Measurements from ENCODE around the gene MB21D2.

The MB21D2 gene

DNA sequence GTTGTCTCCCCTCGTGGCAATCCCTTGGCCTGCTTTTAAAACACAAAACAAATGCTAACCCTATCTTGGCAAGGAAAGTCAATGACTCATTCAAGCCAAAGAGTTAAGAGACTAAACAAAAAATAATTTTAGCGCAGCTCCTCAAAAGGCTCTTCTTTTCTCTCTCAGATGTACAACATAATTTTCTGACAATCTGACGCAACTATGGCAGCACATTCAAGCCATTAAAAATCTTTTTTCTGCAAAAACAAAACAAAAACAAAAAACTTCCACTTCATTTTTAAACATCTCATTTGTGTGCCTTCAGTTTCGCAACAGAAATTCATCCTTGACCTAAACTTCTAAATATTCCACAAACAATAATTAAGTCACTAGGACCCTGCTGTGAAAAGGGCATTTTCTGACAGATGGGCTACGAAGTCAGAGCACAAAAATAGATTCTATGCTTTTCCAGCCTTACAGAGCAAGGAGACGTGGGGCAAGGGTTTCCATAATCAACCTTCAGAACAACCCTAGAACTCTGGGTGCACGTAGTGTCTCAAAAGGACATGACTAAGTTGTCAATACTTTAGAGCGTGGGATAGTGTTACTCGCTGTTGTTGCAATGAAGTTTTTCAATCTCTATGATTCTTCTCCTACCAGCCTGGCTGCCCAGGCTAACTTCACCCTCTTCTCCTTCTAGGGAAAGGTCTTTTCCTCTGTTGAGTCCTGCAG, 84.3 kb downstream of the MB21D2 start:
- DNase-seq (ENCODE audit: low spot score) = no peak

DNA sequence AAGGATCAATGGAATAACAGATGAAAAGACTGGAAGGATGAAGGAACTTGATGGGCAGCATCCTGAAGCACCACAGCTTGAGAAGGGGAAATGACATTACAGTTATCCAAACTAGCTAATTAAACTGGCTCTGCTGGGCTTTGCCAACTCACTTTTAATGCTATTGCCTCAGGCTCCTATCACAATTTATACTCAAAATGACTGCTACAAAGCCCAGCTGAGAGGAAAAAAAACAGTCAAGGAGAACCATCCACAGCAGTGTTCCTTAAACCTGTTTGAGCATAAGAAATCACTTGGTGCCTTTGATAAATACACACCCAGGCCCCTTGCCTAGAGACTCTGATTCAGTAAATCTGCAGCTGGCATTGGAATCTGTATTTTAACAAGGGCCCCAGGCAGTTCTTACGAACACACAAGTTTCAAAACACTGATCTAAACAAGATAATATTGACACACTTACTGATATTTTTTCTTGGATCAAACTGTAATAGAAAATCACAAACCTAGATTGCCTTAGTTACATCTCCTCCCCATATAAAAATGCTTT, 85.8 kb downstream of the MB21D2 start:
- DNase-seq (ENCODE audit: low spot score) = no peak

DNA sequence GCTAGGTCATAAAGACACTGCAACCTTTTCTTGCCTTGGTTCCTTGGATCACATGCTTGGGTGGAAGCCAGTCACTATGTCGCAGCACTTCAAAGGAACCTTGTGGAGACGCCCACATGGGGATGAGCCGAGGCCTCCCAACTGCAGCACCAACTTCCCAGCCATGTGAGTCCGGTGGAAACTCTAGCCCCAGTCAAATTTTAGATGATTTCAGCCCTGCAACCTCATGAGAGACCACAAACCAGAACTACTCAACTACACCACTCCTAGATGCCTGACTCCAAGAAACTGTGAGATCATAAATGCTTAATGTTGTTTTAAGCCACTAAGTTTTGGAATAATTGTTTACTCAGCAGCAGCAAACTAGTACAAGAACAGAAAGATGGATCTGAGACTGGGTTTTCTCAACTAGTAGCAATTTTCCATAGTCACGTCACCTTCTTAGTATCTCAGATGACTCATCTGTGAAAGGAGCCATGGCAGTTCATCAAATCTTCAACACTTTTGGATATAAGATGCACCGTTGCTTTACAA, 86.5 kb downstream of the MB21D2 start:
- DNase-seq (ENCODE audit: low spot score) = no peak

DNA sequence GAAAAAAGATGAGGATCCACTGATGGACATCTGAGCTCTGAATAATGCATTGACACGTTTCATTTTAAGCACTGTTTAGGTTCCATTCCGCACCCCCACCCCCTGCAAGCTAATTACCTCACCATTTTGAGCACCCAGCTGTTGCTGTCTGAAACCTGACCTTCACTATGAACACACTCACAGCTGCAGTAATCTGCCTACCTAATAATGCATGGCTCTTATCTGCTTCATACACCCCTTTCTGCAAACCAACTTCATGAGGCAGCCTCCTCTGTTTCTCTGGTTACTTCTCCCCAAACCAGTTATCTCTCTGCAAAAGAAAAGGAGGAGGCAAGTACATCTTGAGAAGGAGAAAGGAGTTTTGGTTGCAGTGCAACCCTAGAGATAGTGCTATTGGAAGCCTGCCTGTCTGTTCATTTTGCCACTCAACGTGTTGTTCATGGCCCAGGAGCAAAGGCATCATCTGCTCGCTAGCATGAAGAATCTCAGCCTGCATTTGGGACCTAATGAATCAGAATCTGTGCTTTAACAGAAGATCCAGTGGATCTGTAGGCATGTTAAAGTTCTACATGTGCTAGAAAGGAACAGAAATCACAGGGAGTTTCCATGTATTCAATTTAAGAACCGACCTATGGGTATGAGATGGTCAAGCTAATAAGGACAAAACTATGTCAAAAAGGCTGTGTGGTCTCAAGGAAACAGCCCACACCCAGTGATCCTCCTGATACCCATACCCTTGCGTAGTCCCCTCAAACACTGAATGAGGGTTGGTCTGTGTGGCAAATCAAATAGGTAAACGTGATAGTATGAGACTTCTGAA, 87.2 kb downstream of the MB21D2 start:
- no peak for DNase-seq (ENCODE audit: low spot score)

DNA sequence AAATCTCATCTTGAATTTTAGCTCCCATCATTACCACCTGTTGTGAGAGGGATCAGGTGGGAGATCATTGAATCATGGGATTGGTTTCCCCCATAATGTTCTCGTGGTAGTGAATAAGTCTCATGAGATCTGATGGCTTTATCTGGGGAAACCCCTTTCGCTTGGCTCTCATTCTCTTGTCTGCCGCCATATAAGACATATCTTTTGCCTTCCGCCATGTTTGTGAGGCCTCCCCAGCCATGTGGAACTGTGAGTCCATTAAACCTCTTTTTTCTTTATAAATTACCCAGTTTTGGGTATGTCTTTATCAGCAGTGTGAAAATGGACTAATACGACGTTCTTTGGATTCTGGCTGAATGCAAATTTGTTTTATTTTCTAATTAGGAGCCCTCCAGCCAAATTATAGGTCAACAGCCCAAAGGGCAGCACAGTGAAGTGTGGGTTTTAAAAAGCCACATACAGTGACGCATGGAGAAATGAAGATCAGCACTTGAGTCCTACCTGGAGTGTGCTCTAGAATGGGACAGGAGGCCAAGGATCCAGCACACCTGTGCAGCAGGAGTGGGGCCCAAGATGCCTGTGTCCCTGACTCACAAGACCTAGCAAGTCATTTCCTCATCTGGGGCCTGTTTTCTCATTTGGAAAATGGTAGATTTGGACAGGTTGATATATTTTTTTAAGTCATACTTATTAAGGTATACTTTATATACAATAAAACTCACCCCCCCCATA, 89.6 kb downstream of the MB21D2 start:
- DNase-seq (ENCODE audit: low spot score) = no peak

DNA sequence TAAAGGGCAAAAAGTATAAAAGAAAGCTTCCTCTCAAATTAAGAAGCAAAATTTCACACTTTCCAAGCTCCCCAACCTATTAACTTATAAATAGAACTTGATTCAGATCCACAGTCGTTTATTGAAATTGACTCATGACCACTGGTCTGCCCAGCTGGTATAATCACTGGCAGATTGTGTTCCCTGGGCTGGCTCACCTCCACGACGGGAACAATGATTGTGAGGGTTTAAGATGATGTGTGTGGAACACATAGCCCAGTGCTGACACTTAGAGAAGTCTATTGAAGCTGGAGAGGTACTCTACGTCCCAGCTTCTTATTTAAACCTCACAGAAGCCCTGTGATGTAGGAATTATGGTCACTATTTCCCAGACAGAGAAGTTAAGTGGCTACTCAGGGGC, 90.4 kb downstream of the MB21D2 start:
- no peak for DNase-seq (ENCODE audit: low spot score)

DNA sequence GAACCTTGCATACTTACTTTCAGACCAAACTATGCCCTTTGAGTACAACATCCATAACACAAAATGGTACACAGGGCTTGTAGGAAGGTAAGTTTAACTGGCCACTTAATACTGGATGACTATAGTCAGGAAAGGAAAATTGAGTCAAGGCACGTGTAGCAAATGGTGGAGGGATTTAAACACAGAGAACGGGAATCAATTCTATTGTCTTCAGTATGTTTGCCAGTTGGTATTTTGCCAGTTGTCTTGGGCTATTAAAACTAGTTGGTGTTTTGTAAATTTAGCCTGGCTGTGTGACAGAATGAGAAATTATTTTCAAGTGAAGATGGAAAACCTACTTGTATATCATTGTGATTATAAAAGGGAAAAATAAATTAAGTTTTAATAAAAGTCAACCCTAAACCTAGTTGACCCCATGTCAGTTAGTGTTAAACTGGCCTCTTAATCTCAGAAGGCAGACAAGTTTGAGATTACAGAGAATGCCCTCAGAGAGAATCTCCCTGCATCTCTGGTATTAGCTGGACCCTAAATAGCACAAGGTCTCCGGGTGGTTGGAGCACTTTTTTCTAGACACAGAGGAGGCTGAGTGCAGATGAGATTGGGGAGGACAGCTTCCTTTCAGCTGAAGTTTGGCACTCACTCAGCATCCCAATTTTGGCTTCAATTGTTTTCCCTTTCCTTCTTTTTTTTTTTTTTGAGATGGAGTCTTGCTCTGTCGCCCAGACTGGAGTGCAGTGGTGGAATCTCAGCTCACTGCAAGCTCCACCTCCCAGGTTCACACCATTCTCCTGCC, 91.2 kb downstream of the MB21D2 start:
- DNase-seq (ENCODE audit: low spot score) = no peak

DNA sequence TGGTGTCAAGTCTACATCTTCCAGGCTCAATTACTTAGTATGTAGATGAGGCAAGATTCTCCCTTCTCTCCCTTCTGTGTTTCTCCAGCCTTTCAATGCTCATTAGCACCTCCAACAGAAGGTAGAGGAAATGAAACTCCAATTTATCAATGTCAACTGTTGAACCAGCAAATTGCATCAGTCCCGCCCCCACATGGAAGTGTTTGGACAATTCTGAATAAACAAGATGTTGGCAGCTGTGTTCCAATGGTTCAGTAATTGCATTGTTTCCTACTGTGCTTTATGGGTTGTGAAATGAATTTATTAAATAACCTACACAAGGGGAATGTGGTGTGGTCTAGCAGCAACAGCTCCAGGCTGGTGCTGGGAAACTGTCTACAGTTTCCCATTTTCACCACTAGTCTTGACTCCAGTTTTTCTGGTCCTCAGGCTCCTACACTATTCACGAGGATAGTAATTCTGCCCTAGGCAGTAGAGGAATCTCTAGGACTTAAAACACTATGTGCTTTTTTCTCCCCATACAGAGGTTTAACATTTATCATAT, 91.9 kb downstream of the MB21D2 start:
- no peak for DNase-seq (ENCODE audit: low spot score)

DNA sequence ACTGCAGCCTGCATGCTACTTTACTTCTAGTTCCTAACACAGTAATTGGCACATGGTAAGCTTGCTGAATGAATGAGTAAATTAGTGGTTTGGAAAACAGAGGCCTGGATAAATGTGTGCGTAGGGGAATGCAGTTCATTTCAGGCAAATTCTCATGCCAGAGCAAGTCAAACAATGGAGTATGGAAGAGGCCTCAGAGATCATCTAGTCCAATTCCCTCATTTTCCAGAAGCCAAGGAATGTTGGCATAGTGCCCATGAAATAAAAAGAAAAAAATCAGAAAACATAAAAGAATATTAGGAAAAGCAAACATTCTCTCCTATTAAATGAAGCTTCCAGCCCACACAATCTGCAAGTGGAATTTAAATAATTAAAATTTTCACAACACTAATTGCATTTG, 92.4 kb downstream of the MB21D2 start:
- DNase-seq (ENCODE audit: low spot score) = no peak

DNA sequence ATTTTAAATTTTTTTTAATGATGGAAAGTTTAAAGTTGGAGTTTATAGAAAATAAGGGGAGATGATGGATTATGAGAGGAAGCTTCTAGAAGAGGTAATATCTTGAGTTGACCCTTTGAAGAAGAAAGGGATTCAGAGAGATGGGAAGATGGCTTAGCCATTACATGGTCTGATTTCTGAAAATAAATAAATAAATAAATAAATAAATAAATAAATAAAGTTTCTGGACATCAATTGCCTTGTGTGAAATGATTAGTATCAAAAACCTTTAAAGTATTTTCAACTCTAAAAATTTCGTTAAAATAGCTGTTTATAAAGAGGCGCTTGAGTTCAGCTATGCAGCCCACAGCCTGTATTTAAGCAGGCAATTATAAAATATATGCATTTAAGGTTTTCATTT, 93.3 kb downstream of the MB21D2 start:
- no peak for DNase-seq (ENCODE audit: low spot score)

DNA sequence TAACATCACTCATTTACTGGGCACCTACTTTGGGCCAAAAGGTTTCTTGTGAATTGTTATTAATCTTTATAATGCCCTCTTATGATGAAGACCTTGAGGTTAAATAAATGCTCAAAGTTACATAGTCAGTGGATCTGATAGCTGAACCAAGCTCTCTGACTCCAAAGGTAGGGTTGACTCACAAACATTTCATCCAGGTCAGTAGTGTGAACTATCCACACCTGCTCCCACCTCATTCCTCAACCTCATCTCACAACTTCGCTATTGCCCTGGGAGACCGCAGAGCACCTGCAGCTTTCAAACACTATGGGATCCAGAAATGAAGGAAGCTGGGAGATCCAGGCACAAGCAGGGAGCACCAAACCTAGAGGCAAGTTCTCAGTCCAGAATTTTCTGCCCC, 96.5 kb downstream of the MB21D2 start:
- no peak for DNase-seq (ENCODE audit: low spot score)

DNA sequence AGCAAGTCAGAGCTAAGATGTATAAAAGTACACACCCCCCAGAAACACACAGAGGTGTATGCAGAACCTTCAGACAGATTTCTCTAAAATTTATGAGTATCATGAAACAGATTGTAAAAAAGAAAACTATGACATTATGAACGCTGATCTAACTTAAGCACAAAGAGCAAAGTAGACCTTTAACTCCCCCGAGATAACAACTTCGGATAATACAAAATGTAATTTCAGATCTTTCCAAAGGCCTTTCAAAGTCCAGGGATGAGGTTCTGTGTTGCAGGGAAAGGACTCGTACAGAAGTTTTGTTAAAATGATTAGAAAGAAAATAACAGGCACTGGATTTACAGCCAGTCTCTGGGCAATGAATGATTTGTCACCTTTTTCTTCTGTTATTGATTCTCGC, 97.5 kb downstream of the MB21D2 start:
- DNase-seq (ENCODE audit: low spot score) = no peak

DNA sequence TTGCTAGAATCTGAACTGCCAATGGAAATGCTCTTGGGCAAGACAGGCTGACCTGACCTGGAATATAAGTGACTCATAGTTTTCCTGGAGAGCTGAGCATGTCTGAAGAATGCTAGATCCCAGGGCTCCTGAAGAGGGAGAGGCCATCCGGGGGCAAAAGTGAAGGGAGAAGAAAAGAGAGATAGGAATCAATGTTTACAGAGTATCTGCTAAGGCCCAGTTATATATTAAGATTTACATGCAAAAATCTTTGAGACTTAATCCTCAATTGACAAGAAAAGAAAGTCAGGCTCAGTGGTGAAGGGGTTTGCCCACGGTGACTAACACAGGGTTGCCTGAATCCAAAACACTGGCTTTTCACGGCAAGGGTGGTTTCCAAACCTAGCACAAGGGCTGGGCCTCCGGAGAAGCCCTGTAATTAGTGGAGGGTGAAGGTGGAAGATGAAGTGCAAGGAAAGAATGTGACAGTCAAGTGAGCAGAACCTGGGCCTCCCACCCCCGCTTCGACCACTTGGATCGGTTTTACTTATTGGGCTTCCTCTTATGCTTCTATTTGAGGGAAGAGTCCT, 98.6 kb downstream of the MB21D2 start:
- peak; percentile 9 for DNase-seq (ENCODE audit: low spot score)

DNA sequence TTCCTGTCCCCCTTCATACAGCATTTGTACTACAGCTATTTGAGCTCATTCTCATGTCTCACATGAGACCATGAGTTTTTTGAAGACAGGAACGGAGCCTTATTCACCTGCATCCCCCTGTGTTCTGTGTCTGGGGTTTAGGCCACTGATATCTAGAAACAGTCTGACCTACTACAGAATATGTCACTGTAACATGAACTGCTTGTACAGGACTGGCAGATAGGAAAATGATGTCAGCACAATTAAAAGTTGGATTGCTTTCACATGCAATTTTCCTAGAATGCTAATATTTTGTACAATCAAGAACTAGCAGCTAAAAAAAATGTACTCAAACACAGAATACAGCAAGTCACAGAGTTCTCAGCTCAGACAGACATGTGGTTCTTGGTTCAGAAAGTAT, 99.5 kb downstream of the MB21D2 start:
- DNase-seq (ENCODE audit: low spot score) = no peak

DNA sequence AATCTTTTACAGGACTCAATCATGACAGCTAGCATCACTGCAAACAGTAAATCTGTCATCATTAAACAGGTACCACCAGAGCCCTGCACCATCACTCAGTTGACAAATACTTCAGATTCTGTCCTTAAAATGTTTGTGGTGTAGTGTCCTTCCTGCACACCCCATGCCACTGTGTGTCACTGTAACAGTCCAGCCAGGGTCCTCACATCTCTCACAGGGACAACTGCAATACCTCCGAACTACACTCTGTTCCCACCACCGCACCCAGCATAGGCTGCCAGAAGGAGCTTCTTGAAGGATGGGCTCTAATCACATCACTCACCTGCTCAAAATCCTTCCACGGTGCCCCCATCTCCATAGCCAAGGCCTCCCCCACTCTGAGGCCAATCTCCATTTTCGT, 100.2 kb downstream of the MB21D2 start:
- no peak for DNase-seq (ENCODE audit: low spot score)

DNA sequence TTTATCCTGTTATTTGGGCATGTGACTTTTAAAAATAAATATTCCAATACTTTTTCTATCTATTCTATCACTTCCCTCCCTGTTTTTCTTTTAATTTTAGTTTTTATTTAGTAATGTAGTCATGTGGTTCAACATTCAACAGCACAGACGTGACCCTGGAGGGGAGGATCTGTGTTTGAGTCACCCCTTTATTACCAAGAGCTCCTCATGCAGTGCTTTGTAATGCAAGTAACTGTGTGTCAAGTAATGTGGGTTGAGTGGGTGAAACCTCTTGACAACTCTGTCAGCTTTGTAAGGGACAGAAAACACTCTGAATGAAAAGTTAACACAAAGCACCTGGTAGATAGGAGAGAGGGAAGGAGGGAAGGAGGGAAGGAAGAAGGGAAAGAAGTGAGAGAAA, 100.6 kb downstream of the MB21D2 start:
- DNase-seq (ENCODE audit: low spot score) = peak; percentile 57

DNA sequence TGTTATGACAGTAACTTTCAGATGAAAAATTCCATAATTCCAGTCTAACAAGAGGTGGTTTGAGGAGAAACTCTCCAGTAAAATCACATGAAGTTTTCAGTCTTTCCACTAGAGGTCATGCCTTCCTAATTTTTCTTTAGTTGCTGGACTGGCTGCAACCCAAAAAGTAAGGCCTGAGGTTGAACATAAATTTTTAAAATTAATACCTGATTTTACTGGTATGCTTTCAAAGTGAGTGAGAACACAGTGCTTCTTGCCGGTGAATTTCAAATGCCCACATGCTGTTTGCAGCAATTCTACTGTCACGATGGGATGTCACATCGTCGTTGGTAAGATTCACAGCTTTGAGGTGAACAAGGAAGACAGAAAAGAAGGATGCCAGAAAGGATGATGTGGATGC, 101.3 kb downstream of the MB21D2 start:
- peak; percentile 67 for DNase-seq (ENCODE audit: low spot score)

DNA sequence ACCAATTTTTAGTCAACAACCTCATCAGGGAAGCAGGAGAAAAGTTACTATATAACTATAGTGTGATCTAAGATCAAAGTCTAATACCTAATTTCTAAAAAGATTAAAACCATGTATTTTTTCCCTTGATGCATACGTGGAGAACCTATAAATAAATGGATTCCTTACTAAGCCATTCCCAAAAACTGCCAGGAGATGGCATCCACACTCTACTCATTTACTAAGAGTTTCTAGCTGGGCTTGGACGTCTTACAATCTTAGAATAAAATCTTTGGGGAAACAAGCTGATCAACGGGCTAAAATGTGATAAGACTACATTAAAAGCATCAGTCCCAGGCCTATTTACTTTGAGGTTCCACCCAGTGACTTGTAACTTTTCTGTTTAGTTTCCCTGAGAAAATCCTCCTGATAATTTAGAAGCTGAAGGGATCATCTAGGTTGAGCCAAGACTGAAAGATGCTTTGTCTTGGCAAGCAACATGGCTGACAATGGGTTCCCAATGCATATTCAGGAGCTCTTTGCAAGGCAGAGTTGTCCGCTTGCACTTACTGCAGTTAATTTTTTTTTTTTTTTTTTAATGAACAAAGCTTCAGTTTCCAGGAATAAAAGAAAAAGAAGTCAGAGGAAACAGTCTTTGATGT, 104.8 kb downstream of the MB21D2 start:
- peak; percentile 70 for DNase-seq (ENCODE audit: low spot score)

DNA sequence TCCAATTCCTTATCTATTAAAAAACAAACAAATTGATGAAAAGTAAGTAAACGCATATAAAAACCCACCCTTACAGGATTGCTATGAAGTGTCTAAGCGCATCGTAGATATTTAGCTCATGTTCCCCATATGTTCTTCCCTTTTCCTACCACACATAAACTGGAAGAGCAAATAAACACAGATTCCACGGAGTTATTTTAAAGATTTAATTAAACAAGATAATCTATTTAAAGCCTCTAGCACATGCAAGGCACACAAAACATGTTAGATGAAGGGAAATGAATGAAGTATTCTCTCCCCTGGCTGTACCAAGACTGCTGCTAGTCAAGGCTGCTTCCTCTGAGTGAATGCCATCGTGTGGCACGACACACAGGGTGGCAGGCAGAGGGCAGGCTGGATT, 111.9 kb downstream of the MB21D2 start:
- no peak for DNase-seq (ENCODE audit: low spot score)

DNA sequence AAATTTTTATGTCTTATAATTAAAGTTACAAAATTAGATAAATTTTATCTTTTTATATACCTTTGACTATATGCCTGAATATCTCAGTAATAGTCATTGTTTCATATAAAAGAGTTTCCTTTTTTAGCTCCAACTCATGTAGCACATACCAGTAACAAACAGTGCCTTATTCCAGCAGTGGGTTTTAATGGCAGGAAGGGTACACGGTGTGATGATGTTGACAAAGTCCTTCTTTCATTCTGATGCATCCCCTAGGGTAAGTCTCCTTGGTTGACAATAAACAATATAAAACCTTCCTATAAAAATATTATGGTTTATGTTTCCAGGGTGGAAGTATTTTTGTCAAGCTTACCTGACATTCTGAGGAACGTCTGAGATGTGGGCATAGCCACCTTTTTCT, 113.2 kb downstream of the MB21D2 start:
- DNase-seq (ENCODE audit: low spot score) = no peak

Measured in RKO (cell line).